Testis (tissue), 2 donors: ENCODE data around the gene BLCAP.

Experiments used
- CTCF ChIP-seq, 3 experiments: fragments of 450-650 bp in 2 of 3; fragments of 200-600 bp in 1 of 3; sonication (generic) in 1 of 3; IDR thresholded peaks; one replicate each; pipeline ENCODE4 v1.5.1; 2016 to 2019; ENCODE audit warnings: antibody characterized with exemption in 3 of 3, mild to moderate bottlenecking in 2 of 3, moderate library complexity in 1 of 3
- POLR2A ChIP-seq: fragments of 450-650 bp; IDR thresholded peaks from one replicate; pipeline ENCODE4 v1.6.1; 2017; ENCODE audit warnings: antibody characterized with exemption, mild to moderate bottlenecking, moderate library complexity

GRCh38 chr20:37506152-37506725 lies 21.4 kb downstream of the BLCAP start:
- TF ChIP-seq CTCF (IDR thresholded peaks at IDR 0.05) (no peak), POLR2A (no peak)
